Naive thymus-derived CD4-positive, alpha-beta T cell (primary cell): ENCODE results near the gene ARHGAP1. TPM values are rescaled to one million over a fixed set of nuclear protein-coding genes. Genes with fewer than 3 reads are reported as not detected.

Experiments
- ATAC-seq: fragments of 150-1000 bp; cut with Tn5 transposase; 2 replicates; pipeline ENCODE4 v1.10.0; 2021; ENCODE audit warnings: mild to moderate bottlenecking, moderate library complexity
- CTCF ChIA-PET: fragments of 350-600 bp; sonication (Branson Sonifier 250); formaldehyde crosslinking; loops from one replicate; lab custom pipeline; 2021; ENCODE audit warnings: antibody characterized with exemption; lab: Charles Lee
- POLR2A ChIA-PET: fragments of 350-600 bp; sonication (Branson Sonifier 250); formaldehyde crosslinking; loops from one replicate; lab custom pipeline; 2021; ENCODE audit warnings: antibody characterized with exemption, inconsistent platforms; lab: Charles Lee
- DNase-seq, 9 donors: peaks; one replicate each; pipeline versions ENCODE4 v3.0.0 to v3.0.0-alpha.2; 2020 to 2022; ENCODE audit warnings: mixed read lengths in 1 of 9
- H3K27ac ChIP-seq: one replicate; pipeline ENCODE4 v1.7.0; 2013; ENCODE audit warnings: mild to moderate bottlenecking, low read depth, low read length, moderate library complexity
- H3K27me3 ChIP-seq, 2 donors: one replicate each; pipeline ENCODE4 v1.7.0; 2013; ENCODE audit warnings: low read length in 2 of 2, mild to moderate bottlenecking in 2 of 2, moderate library complexity in 2 of 2; ENCODE audit not compliant: control insufficient read depth in 2 of 2, insufficient read depth in 2 of 2
- H3K36me3 ChIP-seq, 3 experiments: 1 replicate in 2 of 3; 2 replicates in 1 of 3; pipeline ENCODE4 v1.7.0; 2013; ENCODE audit warnings: low read length in 3 of 3, mild to moderate bottlenecking in 3 of 3, moderate library complexity in 1 of 3; ENCODE audit not compliant: insufficient read depth in 3 of 3, control insufficient read depth in 2 of 3
- H3K4me1 ChIP-seq, 2 donors: one replicate each; pipeline ENCODE4 v1.7.0; 2013; ENCODE audit warnings: low read length in 2 of 2, mild to moderate bottlenecking in 2 of 2, moderate library complexity in 1 of 2; ENCODE audit not compliant: control insufficient read depth in 2 of 2, insufficient read depth in 2 of 2
- H3K4me3 ChIP-seq: 2 replicates; pipeline ENCODE4 v1.7.0; 2013; ENCODE audit warnings: mild to moderate bottlenecking, low read length
- H3K9me3 ChIP-seq, 3 experiments: 1 replicate in 2 of 3; 2 replicates in 1 of 3; pipeline ENCODE4 v1.7.0; 2013; ENCODE audit warnings: low read length in 3 of 3; ENCODE audit not compliant: control insufficient read depth in 2 of 3
- H3K27ac Mint-ChIP-seq, 9 donors: one replicate each; pipeline ENCODE4 v1.8.0; 2020 to 2022; ENCODE audit warnings: mixed read lengths in 9 of 9, mild to moderate bottlenecking in 8 of 9, moderate library complexity in 5 of 9, inconsistent platforms in 2 of 9
- H3K27me3 Mint-ChIP-seq, 5 donors: one replicate each; pipeline ENCODE4 v1.8.0; 2021 to 2022; ENCODE audit warnings: mixed read lengths in 5 of 5, mild to moderate bottlenecking in 1 of 5
- H3K36me3 Mint-ChIP-seq, 5 donors: one replicate each; pipeline ENCODE4 v1.8.0; 2020 to 2022; ENCODE audit warnings: mixed read lengths in 5 of 5, mild to moderate bottlenecking in 3 of 5, inconsistent platforms in 1 of 5
- H3K4me1 Mint-ChIP-seq, 7 donors: one replicate each; pipeline ENCODE4 v1.8.0; 2020 to 2022; ENCODE audit warnings: mixed read lengths in 7 of 7, mild to moderate bottlenecking in 3 of 7, inconsistent platforms in 1 of 7
- H3K4me3 Mint-ChIP-seq, 10 donors: one replicate each; pipeline ENCODE4 v1.8.0; 2020 to 2022; ENCODE audit warnings: mild to moderate bottlenecking in 10 of 10, mixed read lengths in 10 of 10, moderate library complexity in 6 of 10, inconsistent platforms in 2 of 10
- H3K9me3 Mint-ChIP-seq, 11 donors: one replicate each; pipeline ENCODE4 v1.8.0; 2020 to 2022; ENCODE audit warnings: mixed read lengths in 11 of 11, mild to moderate bottlenecking in 4 of 11, inconsistent platforms in 1 of 11, moderate library complexity in 1 of 11
- intact Hi-C, 2 donors: fragments of 100-400 bp; cut with micrococcal nuclease; formaldehyde crosslinking; loops; one replicate each; pipeline ENCODE4 v1.15.1; 2023
- polyA plus RNA-seq, 2 donors: library from polyadenylated mRNA; unstranded; fragments of 300-500 nt; fragmentation: Illumina TruSeq; gene quantifications; one replicate each; pipeline ENCODE4 v1.2.3, GENCODE V29; 2021
- total RNA-seq, 6 experiments: library from RNA in 5 of 6; stranded (reverse) in 5 of 6; gene quantifications; 1 replicate in 5 of 6; 2 replicates in 1 of 6; pipeline ENCODE4 v1.2.3 and lab custom pipeline; 2021 to 2026

ARHGAP1 gene
- 10 to 100 TPM; 44.6 to 82.5 (median 64.6) TPM for total RNA-seq
- polyA plus RNA-seq, result 10 to 100 TPM; 44.2 to 69.9 TPM
- total RNA-seq (lab: John Stamatoyannopoulos, UW), result 64.3 reads per million, percentile 76 among the genes with 10 or more reads in this experiment

DNA sequence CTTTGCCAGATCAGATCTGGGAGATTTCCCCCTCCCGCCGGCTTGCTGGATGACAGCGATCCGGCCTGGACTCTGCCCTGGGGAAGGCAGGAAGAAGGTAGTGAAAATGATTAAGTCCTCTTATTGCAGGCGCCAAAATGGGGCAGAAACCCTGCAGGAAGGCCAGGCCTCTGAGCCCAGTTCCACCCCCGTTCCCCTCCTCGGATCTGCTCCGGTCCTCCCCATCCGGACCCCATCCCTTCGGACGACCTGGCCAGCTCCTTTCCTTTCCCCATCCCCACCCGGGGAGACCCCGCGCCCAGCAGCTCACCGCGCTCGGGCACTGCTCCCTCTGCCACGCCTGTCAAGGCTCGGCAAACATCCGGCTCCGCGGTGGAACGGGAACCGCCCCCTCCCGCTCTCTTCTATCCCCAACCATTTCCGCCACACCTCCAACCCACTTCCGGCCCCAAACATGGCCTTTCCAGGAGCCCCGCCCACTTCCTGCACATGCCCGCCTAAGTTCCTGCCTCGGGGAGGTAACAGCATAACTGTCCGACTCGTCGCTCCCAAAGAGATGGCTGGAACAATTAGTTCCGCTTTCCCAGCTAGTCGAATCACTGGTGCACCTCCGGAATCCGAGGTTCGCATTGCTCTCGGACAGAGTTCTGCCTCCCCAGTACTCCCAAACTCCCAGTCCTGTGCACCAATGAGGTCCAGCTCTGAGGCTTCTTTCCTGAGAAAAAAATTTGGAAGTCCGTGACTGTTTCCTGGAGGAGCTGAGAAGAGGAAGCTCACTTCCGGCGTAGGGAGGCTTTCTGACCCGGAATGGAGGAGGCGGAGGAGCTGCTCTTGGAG, at the start of gene ARHGAP1, which contains the start of gene ZNF408:
ARHGAP1 (minus strand) TSS at position 379 of the 837 bp plus-strand sequence. CDS start 4,512 bp downstream, outside the sequence.
ZNF408 (plus strand) TSS at position 791 of the 837 bp plus-strand sequence; CDS start at position 808, 17 bp downstream.
- intact Hi-C loops, result loop anchor here (1.0 to 10.0 kb wide), 24 partner anchors 25 to 1346 kb away; partner anchors contain the start of genes AMBRA1 (in 2 of the 2), ARFGAP2 (in 2 of the 2), ATG13 (in 2 of the 2) and CSTPP1 (in 2 of the 2)
- POLR2A ChIA-PET, result interaction anchor here (0.5 to 12.4 kb wide), 11 partner anchors 17 to 853 kb away, joined by 3 to 135 read pairs (median 4); partner anchors contain the start of genes ACP2, AMBRA1, ATG13 and CRY2
- H3K4me3 Mint-ChIP-seq, result peak within 1 kb of the TSS; percentile 91 to 100 (median 99)
- peaks cover 5 to 34% (median 19%) of the 10 kb centered on the region in 5 donors for H3K36me3 Mint-ChIP-seq
- no peaks in the 10 kb centered on the region for H3K27me3 ChIP-seq
- H3K9me3 Mint-ChIP-seq, result peaks cover 0 to 2% (median 0%) of the 10 kb centered on the region in 11 donors
- H3K27ac ChIP-seq, result peak within 1 kb of the TSS; percentile 75
- DNase-seq, result peak; percentile 94 to 99 (median 99)
- H3K4me3 ChIP-seq, result peak within 1 kb of the TSS; percentile 95
- H3K4me1 Mint-ChIP-seq, result peaks cover 40 to 71% (median 54%) of the 10 kb centered on the region in 7 donors
- H3K9me3 ChIP-seq, result no peaks in the 10 kb centered on the region
- peak; percentile 99 for ATAC-seq
- H3K4me1 ChIP-seq, result peaks cover 33 to 38% of the 10 kb centered on the region in 2 donors
- peaks cover 0 to 5% (median 0%) of the 10 kb centered on the region in 5 donors for H3K27me3 Mint-ChIP-seq
- H3K27ac Mint-ChIP-seq, result peak within 1 kb of the TSS; percentile 82 to 98 (median 96)
- CTCF ChIA-PET, result interaction anchor here (2.2 to 4.3 kb wide), 2 partner anchors 26 to 30 kb away, joined by 10 to 20 read pairs; no protein-coding TSS in a partner anchor
- peaks cover 8 to 48% (median 20%) of the 10 kb centered on the region in 3 experiments for H3K36me3 ChIP-seq

GRCh38 chr11:46747150-46747549, 46.7 kb upstream of the ARHGAP1 start:
- no peak overlapping the region for H3K27ac ChIP-seq
- DNase-seq (no peak), ATAC-seq (no peak)
- Mint-ChIP-seq H3K4me3 (no peak overlapping the region), H3K36me3 (peaks cover 21 to 58% (median 41%) of the 10 kb centered on the region in 5 donors), H3K4me1 (no peaks in the 10 kb centered on the region), H3K27ac (peak overlapping the region in 3 of 9 donors; percentile 4 to 70 (median 61)), H3K9me3 (no peaks in the 10 kb centered on the region), H3K27me3 (no peaks in the 10 kb centered on the region)
- ChIA-PET POLR2A (no interaction called here), CTCF (interaction anchor here (0.6 kb wide), 1 partner anchor 259 kb away, joined by 7 read pairs; no protein-coding TSS in a partner anchor)
- intact Hi-C loops, result no loop called here
- H3K4me1 ChIP-seq, result no peaks in the 10 kb centered on the region
- H3K9me3 ChIP-seq, result no peaks in the 10 kb centered on the region
- peaks cover 0 to 90% (median 21%) of the 10 kb centered on the region in 3 experiments for H3K36me3 ChIP-seq
- H3K4me3 ChIP-seq, result no peak overlapping the region
- no peaks in the 10 kb centered on the region for H3K27me3 ChIP-seq

GRCh38 chr11:46745995-46746394, 45.6 kb upstream of the ARHGAP1 start:
- Mint-ChIP-seq H3K36me3 (peaks cover 18 to 60% (median 39%) of the 10 kb centered on the region in 5 donors), H3K9me3 (no peaks in the 10 kb centered on the region), H3K4me3 (no peak overlapping the region), H3K27ac (peak overlapping the region in 1 of 9 donors; percentile 8), H3K4me1 (no peaks in the 10 kb centered on the region), H3K27me3 (no peaks in the 10 kb centered on the region)
- Histone ChIP-seq H3K27me3 (no peaks in the 10 kb centered on the region), H3K27ac (no peak overlapping the region), H3K9me3 (no peaks in the 10 kb centered on the region), H3K36me3 (peaks cover 0 to 88% (median 16%) of the 10 kb centered on the region in 3 experiments), H3K4me3 (no peak overlapping the region), H3K4me1 (no peaks in the 10 kb centered on the region)
- no peak for ATAC-seq
- CTCF ChIA-PET, result no interaction called here
- POLR2A ChIA-PET, result no interaction called here
- intact Hi-C loops, result no loop called here
- no peak for DNase-seq

- Histone ChIP-seq H3K27ac (no peak overlapping the region), H3K27me3 (no peaks in the 10 kb centered on the region), H3K36me3 (peaks cover 0 to 81% (median 9%) of the 10 kb centered on the region in 3 experiments), H3K4me1 (no peaks in the 10 kb centered on the region), H3K9me3 (no peaks in the 10 kb centered on the region), H3K4me3 (no peak overlapping the region)
- no peak overlapping the region for H3K27ac Mint-ChIP-seq
- DNase-seq (no peak), ATAC-seq (no peak)
- intact Hi-C loops, result no loop called here
- ChIA-PET POLR2A (no interaction called here), CTCF (no interaction called here)
- H3K27me3 Mint-ChIP-seq, result no peaks in the 10 kb centered on the region
- H3K4me3 Mint-ChIP-seq, result no peak overlapping the region
- H3K36me3 Mint-ChIP-seq, result peaks cover 18 to 53% (median 33%) of the 10 kb centered on the region in 5 donors
- no peaks in the 10 kb centered on the region for H3K4me1 Mint-ChIP-seq
- H3K9me3 Mint-ChIP-seq, result no peaks in the 10 kb centered on the region
Measured at GRCh38 chr11:46745328-46745727, 44.9 kb upstream of the ARHGAP1 start.

DNA sequence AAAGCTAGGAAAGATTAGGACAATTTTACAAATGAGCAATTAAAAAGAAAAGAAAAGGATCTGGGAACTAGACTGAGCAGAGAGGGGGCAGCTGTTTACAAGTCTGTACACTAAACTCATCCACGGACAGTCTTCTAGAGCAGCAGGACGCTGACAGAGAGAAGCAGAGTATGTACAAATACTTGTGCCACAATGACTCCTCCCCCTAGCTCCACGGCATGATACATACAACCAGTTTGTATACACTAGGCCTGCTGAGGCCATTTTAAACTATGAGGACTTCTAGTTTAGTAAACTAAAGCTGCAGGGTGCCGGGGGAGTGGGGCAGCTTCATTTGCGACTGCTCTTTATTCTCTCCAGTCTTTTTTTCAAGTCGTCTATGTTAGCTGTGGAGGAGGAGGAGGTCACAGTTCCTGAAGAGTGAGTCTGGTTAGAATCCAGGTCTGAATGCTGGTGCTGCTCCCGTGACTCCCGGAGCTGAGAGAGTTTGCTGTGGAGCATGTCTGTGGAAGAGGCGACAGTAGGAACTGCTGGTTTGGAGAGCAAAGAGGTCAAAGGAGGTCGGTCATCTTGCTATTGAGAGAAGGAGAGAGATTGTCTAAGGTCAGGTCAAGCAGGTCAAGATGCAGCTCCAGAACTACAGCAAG, 43.4 kb upstream of the ARHGAP1 start:
- peak overlapping the region in 2 of 9 donors; percentile 38 to 72 for H3K27ac Mint-ChIP-seq
- Histone ChIP-seq H3K4me3 (no peak overlapping the region), H3K27me3 (no peaks in the 10 kb centered on the region), H3K36me3 (peaks cover 0 to 67% (median 8%) of the 10 kb centered on the region in 3 experiments), H3K9me3 (no peaks in the 10 kb centered on the region), H3K4me1 (no peaks in the 10 kb centered on the region), H3K27ac (no peak overlapping the region)
- DNase-seq, result no peak
- H3K36me3 Mint-ChIP-seq, result peaks cover 13 to 45% (median 25%) of the 10 kb centered on the region in 5 donors
- ChIA-PET POLR2A (no interaction called here), CTCF (no interaction called here)
- ATAC-seq, result no peak
- intact Hi-C loops, result no loop called here
- no peaks in the 10 kb centered on the region for H3K27me3 Mint-ChIP-seq
- H3K9me3 Mint-ChIP-seq, result peaks cover 0 to 2% (median 0%) of the 10 kb centered on the region in 11 donors
- no peak overlapping the region for H3K4me3 Mint-ChIP-seq
- H3K4me1 Mint-ChIP-seq, result no peaks in the 10 kb centered on the region

- Mint-ChIP-seq H3K27me3 (no peaks in the 10 kb centered on the region), H3K4me1 (no peaks in the 10 kb centered on the region), H3K36me3 (peaks cover 13 to 41% (median 22%) of the 10 kb centered on the region in 5 donors), H3K4me3 (no peak overlapping the region), H3K9me3 (peaks cover 0 to 2% (median 0%) of the 10 kb centered on the region in 11 donors), H3K27ac (peak overlapping the region in 1 of 9 donors; percentile 23)
- H3K4me3 ChIP-seq, result no peak overlapping the region
- no peaks in the 10 kb centered on the region for H3K27me3 ChIP-seq
- CTCF ChIA-PET, result no interaction called here
- H3K9me3 ChIP-seq, result no peaks in the 10 kb centered on the region
- POLR2A ChIA-PET, result no interaction called here
- DNase-seq (no peak), ATAC-seq (no peak)
- H3K27ac ChIP-seq, result no peak overlapping the region
- no peaks in the 10 kb centered on the region for H3K4me1 ChIP-seq
- peaks cover 0 to 63% (median 8%) of the 10 kb centered on the region in 3 experiments for H3K36me3 ChIP-seq
- intact Hi-C loops, result no loop called here
Measured at GRCh38 chr11:46743043-46743442, 42.6 kb upstream of the ARHGAP1 start.
